Keratinocyte (primary cell): ENCODE measurements around the gene IRAK3. TPM values are rescaled to one million over a fixed set of nuclear protein-coding genes. Genes with fewer than 3 reads are reported as not detected.
"Not testable (repeated sequence)": the region's sequence is repeated elsewhere in the genome, so short reads cannot be mapped to it uniquely, and the experiment has no call there.

Source experiments
- DNase-seq: peaks from one replicate; pipeline ENCODE4 v3.0.0-alpha.2; 2011; ENCODE audit warnings: low read depth, missing footprints, low spot score
- FAIRE-seq: peaks from 2 replicates; lab custom pipeline; 2011; peaks lifted over from hg19 to GRCh38; lab: Jason Lieb, UNC
- H2AFZ ChIP-seq: 2 replicates; pipeline ENCODE4 v1.6.0; 2012; ENCODE audit warnings: low read length, control low read depth, inconsistent platforms; ENCODE audit not compliant: control insufficient read depth
- H3K27ac ChIP-seq: 2 replicates; pipeline ENCODE4 v1.5.1; 2011; ENCODE audit warnings: low read length; ENCODE audit not compliant: control insufficient read depth, insufficient read depth
- H3K27me3 ChIP-seq: 3 replicates; pipeline ENCODE4 v1.6.0; 2011; ENCODE audit warnings: low read length; ENCODE audit not compliant: control insufficient read depth, insufficient read depth; ENCODE audit errors: extremely low read depth
- H3K36me3 ChIP-seq, 2 experiments: 2 replicates in 1 of 2; 3 replicates in 1 of 2; pipeline ENCODE4 v1.5.1; 2011; ENCODE audit warnings: low read length in 2 of 2, mild to moderate bottlenecking in 1 of 2; ENCODE audit not compliant: control insufficient read depth in 2 of 2, insufficient read depth in 2 of 2; ENCODE audit errors: extremely low read depth in 1 of 2
- H3K4me1 ChIP-seq: 3 replicates; pipeline ENCODE4 v1.5.1; 2011; ENCODE audit warnings: low read length; ENCODE audit not compliant: control insufficient read depth, insufficient read depth; ENCODE audit errors: extremely low read depth
- H3K4me2 ChIP-seq: 3 replicates; pipeline ENCODE4 v1.6.0; 2011; ENCODE audit warnings: low read depth, low read length; ENCODE audit not compliant: control insufficient read depth, insufficient read depth; ENCODE audit errors: extremely low read depth
- H3K4me3 ChIP-seq, 3 experiments: fragments of 200-600 bp in 1 of 3; sonication (generic) in 1 of 3; 2 replicates in 2 of 3; 3 replicates in 1 of 3; pipeline ENCODE4 v1.5.1; 2011 to 2016; ENCODE audit warnings: low read length in 3 of 3, mild to moderate bottlenecking in 3 of 3, control low read depth in 2 of 3, inconsistent platforms in 1 of 3, low read depth in 1 of 3, mixed read lengths in 1 of 3, mixed run types in 1 of 3, moderate library complexity in 1 of 3; ENCODE audit not compliant: control insufficient read depth in 2 of 3, insufficient read depth in 2 of 3; ENCODE audit errors: extremely low read depth in 1 of 3
- H3K79me2 ChIP-seq: 2 replicates; pipeline ENCODE4 v1.6.0; 2012; ENCODE audit warnings: low read length; ENCODE audit not compliant: control insufficient read depth, insufficient read depth
- H3K9ac ChIP-seq: 3 replicates; pipeline ENCODE4 v1.6.0; 2011; ENCODE audit warnings: low read length; ENCODE audit not compliant: control insufficient read depth, insufficient read depth; ENCODE audit errors: extremely low read depth
- H3K9me1 ChIP-seq: 3 replicates; pipeline ENCODE4 v1.6.0; 2011; ENCODE audit warnings: low read length; ENCODE audit not compliant: control insufficient read depth, insufficient read depth; ENCODE audit errors: extremely low read depth
- H3K9me3 ChIP-seq: 2 replicates; pipeline ENCODE4 v1.5.1; 2012; ENCODE audit warnings: low read depth, low read length; ENCODE audit not compliant: control insufficient read depth
- H4K20me1 ChIP-seq: 3 replicates; pipeline ENCODE4 v1.6.0; 2011; ENCODE audit warnings: low read length; ENCODE audit not compliant: control insufficient read depth, insufficient read depth; ENCODE audit errors: extremely low read depth
- CTCF ChIP-seq, 3 experiments: IDR thresholded peaks in 1 of 3; conservative IDR thresholded peaks in 1 of 3; optimal IDR thresholded peaks in 1 of 3; 2 replicates in 2 of 3; 3 replicates in 1 of 3; pipeline versions ENCODE3 to v1.5.1; 2011; ENCODE audit warnings: low read length in 3 of 3, mild to moderate bottlenecking in 3 of 3, moderate library complexity in 2 of 3, control low read depth in 1 of 3, inconsistent platforms in 1 of 3; ENCODE audit not compliant: insufficient read depth in 2 of 3; ENCODE audit errors: extremely low read depth in 1 of 3
- EZH2 ChIP-seq: IDR thresholded peaks from one replicate; pipeline ENCODE4 v1.6.1; 2012; ENCODE audit warnings: inconsistent platforms, mild to moderate bottlenecking, low read length, moderate library complexity
- dilution Hi-C: fragments of 300-500 bp; cut with MboI; formaldehyde crosslinking; loops from one replicate; pipeline ENCODE4 v1.7.0; 2020; ENCODE audit warnings: low sequenced_read_pairs; ENCODE audit not compliant: extremely low pct_ligation_motif_present
- polyA plus RNA-seq, 5 experiments: library from polyadenylated mRNA; depleted of rRNA in 3 of 5; stranded (reverse) in 3 of 5; stranded (forward) in 1 of 5; unstranded in 1 of 5; fragments of >200 nt; gene quantifications; 1 replicate in 1 of 5; 2 replicates in 3 of 5; 3 replicates in 1 of 5; pipeline versions ENCODE4 v1.2.1 to v1.2.3, GENCODE V29; 2011 to 2012; ENCODE audit warnings: missing spikeins in 2 of 5, low read depth in 1 of 5, low replicate concordance in 1 of 5

IRAK3 gene
- polyA plus RNA-seq, 1 donor (not counting 4 experiments of a cell fraction or from before 2014, with no cell fraction given), result 0.07 TPM

GRCh38 chr12:66210840-66211239 lies 21.8 kb downstream of the IRAK3 start:
- FAIRE-seq, result no peak
- no peaks in the 10 kb centered on the region for H3K27me3 ChIP-seq
- TF ChIP-seq CTCF (optimal IDR thresholded peaks at IDR 0.05 in 1 of 3, IDR thresholded peaks at IDR 0.05 in 1 of 3, conservative IDR thresholded peaks at IDR 0.05 in 1 of 3; ENCODE audit: extremely low read depth in 1 of 3, insufficient read depth in 2 of 3, low read length in 3 of 3) (no peak), EZH2 (no peak)

GRCh38 chr12:66211573-66211972 lies 22.6 kb downstream of the IRAK3 start:
- H3K4me2 ChIP-seq, H3K36me3 ChIP-seq, H3K9me1 ChIP-seq, FAIRE-seq, H4K20me1 ChIP-seq, DNase-seq, dilution Hi-C loops, H3K27ac ChIP-seq, H2AFZ ChIP-seq, H3K9ac ChIP-seq, H3K4me3 ChIP-seq, H3K9me3 ChIP-seq, H3K79me2 ChIP-seq, H3K4me1 ChIP-seq, H3K27me3 ChIP-seq: not testable (repeated sequence)

More at GRCh38 chr12:66210840-66211239, 21.8 kb downstream of the IRAK3 start:
- Histone ChIP-seq H2AFZ (no peak overlapping the region), H3K27ac (no peak overlapping the region), H3K9me1 (no peaks in the 10 kb centered on the region), H3K4me3 (no peak overlapping the region), H4K20me1 (no peaks in the 10 kb centered on the region), H3K79me2 (no peaks in the 10 kb centered on the region), H3K4me1 (no peaks in the 10 kb centered on the region), H3K36me3 (no peaks in the 10 kb centered on the region), H3K9ac (no peak overlapping the region), H3K9me3 (no peaks in the 10 kb centered on the region), H3K4me2 (no peak overlapping the region)
- dilution Hi-C loops, result no loop called here
- no peak for DNase-seq

GRCh38 chr12:66213011-66213410 lies 24.0 kb downstream of the IRAK3 start:
- H3K36me3 ChIP-seq, H3K9me1 ChIP-seq, H2AFZ ChIP-seq, H3K27me3 ChIP-seq, dilution Hi-C loops, H3K9me3 ChIP-seq, H3K27ac ChIP-seq, H3K4me2 ChIP-seq, H4K20me1 ChIP-seq, H3K9ac ChIP-seq, H3K4me3 ChIP-seq, DNase-seq, FAIRE-seq, H3K79me2 ChIP-seq, H3K4me1 ChIP-seq: not testable (repeated sequence)
